SK-N-SH (cell line): Measurements from ENCODE around the gene CKS2. TPM values are rescaled to one million over a fixed set of nuclear protein-coding genes. Genes with fewer than 3 reads are reported as not detected.

Experiments used
- CTCF ChIA-PET: fragments of 300-600, 350-600 bp; formaldehyde crosslinking; extraction: SDS; loops from one replicate; lab custom pipeline; 2021; lab: Yijun Ruan, JAX
- POLR2A ChIA-PET: fragments of 350-600 bp; sonication (Branson Sonifier 250); formaldehyde crosslinking; extraction: SDS; loops from one replicate; lab custom pipeline; 2020; ENCODE audit warnings: antibody characterized with exemption, inconsistent platforms; lab: Yijun Ruan, JAX
- DNase-seq: peaks from one replicate; pipeline ENCODE4 v3.0.0; 2012
- H2AFZ ChIP-seq: fragments of 200-600 bp; sonication (generic); 2 replicates; pipeline ENCODE4 v1.8.1; 2016; ENCODE audit warnings: antibody characterized with exemption, mild to moderate bottlenecking, low read depth
- H3F3A ChIP-seq: fragments of 200-600 bp; sonication (generic); replicated peaks from 2 replicates; pipeline ENCODE3; 2016; ENCODE audit warnings: antibody characterized with exemption, mild to moderate bottlenecking; ENCODE audit not compliant: insufficient read depth
- H3K27ac ChIP-seq, 2 experiments: fragments of 200-500 bp in 1 of 2; fragments of 200-600 bp in 1 of 2; sonication (Bioruptor generic) in 1 of 2; sonication (generic), shearing (Covaris generic) in 1 of 2; 2 replicates each; pipeline versions ENCODE4 v1.5.1 to v1.6.1; 2014 to 2016; ENCODE audit warnings: low read depth in 2 of 2, inconsistent platforms in 1 of 2, low read length in 1 of 2, mild to moderate bottlenecking in 1 of 2, mixed read lengths in 1 of 2
- H3K27me3 ChIP-seq: fragments of 200-600 bp; sonication (generic), shearing (Covaris generic); 2 replicates; pipeline ENCODE4 v1.6.1; 2016; ENCODE audit warnings: mixed run types; ENCODE audit not compliant: insufficient read depth
- H3K36me3 ChIP-seq, 2 experiments: fragments of 200-500 bp in 1 of 2; fragments of 200-600 bp in 1 of 2; sonication (Bioruptor generic) in 1 of 2; sonication (generic) in 1 of 2; replicated peaks in 1 of 2; 2 replicates each; pipeline versions ENCODE3 to v1.5.1; 2014 to 2016; ENCODE audit warnings: low read length in 1 of 2, mild to moderate bottlenecking in 1 of 2; ENCODE audit not compliant: insufficient read depth in 2 of 2, control insufficient read depth in 1 of 2
- H3K4me1 ChIP-seq, 2 experiments: fragments of 200-500 bp in 1 of 2; fragments of 200-600 bp in 1 of 2; sonication (Bioruptor generic) in 1 of 2; sonication (generic), shearing (Covaris generic) in 1 of 2; 2 replicates each; pipeline versions ENCODE4 v1.5.1 to v1.6.1; 2014 to 2016; ENCODE audit warnings: low read depth in 1 of 2, low read length in 1 of 2, mixed run types in 1 of 2; ENCODE audit not compliant: insufficient read depth in 2 of 2, control insufficient read depth in 1 of 2
- H3K4me2 ChIP-seq: fragments of 200-600 bp; sonication (generic), shearing (Covaris generic); 2 replicates; pipeline ENCODE4 v1.6.1; 2017; ENCODE audit warnings: mixed run types
- H3K4me3 ChIP-seq, 2 experiments: fragments of 200-500 bp in 1 of 2; fragments of 200-600 bp in 1 of 2; sonication (Bioruptor generic) in 1 of 2; sonication (generic), shearing (Covaris generic) in 1 of 2; 2 replicates each; pipeline versions ENCODE4 v1.5.1 to v1.8.1; 2014 to 2016; ENCODE audit warnings: low read depth in 2 of 2, inconsistent platforms in 1 of 2, low read length in 1 of 2, mild to moderate bottlenecking in 1 of 2, mixed read lengths in 1 of 2, moderate library complexity in 1 of 2
- H3K79me2 ChIP-seq: fragments of 200-600 bp; sonication (generic); 2 replicates; pipeline ENCODE4 v1.8.1; 2017; ENCODE audit warnings: mild to moderate bottlenecking; ENCODE audit not compliant: insufficient read depth
- H3K9ac ChIP-seq: fragments of 200-600 bp; sonication (generic); 2 replicates; pipeline ENCODE4 v1.6.1; 2017; ENCODE audit warnings: mixed run types
- H3K9me2 ChIP-seq: fragments of 200-600 bp; sonication (generic); 2 replicates; pipeline ENCODE4 v1.6.1; 2017; ENCODE audit warnings: mixed run types
- H3K9me3 ChIP-seq: fragments of 200-600 bp; sonication (generic); 2 replicates; pipeline ENCODE4 v1.6.1; 2017; ENCODE audit warnings: mixed run types, mild to moderate bottlenecking, moderate library complexity
- H4K20me1 ChIP-seq: fragments of 200-600 bp; sonication (generic); 2 replicates; pipeline ENCODE4 v1.6.1; 2017; ENCODE audit warnings: mild to moderate bottlenecking, mixed run types; ENCODE audit not compliant: insufficient read depth
- CHD2 ChIP-seq: fragments of 150-350 bp; IDR thresholded peaks from 2 replicates; pipeline ENCODE4 v1.6.1; 2018; ENCODE audit warnings: low read length; ENCODE audit not compliant: partially characterized antibody
- ELF1 ChIP-seq: IDR thresholded peaks from 2 replicates; pipeline ENCODE4 v1.4.0; 2012
- EZH2phosphoT487 ChIP-seq: fragments of 200-600 bp; sonication (generic); IDR thresholded peaks from 2 replicates; pipeline ENCODE4 v1.6.1; 2017; ENCODE audit warnings: low read depth, mixed run types, mild to moderate bottlenecking, antibody characterized with exemption, moderate library complexity, borderline replicate concordance
- FOSL2 ChIP-seq: IDR thresholded peaks from 2 replicates; pipeline ENCODE4 v1.4.0; 2012; ENCODE audit warnings: low read depth, mild to moderate bottlenecking, moderate library complexity, borderline replicate concordance
- FOXJ3 ChIP-seq: sonication (generic); formaldehyde crosslinking; IDR thresholded peaks from 2 replicates; pipeline ENCODE4 v1.5.1; 2020; ENCODE audit warnings: mild to moderate bottlenecking, missing genetic modification reagents
- FOXM1 ChIP-seq: IDR thresholded peaks from 2 replicates; pipeline ENCODE4 v1.4.0; 2012; ENCODE audit warnings: low read depth, mild to moderate bottlenecking
- GATA2 ChIP-seq: sonication (generic); formaldehyde crosslinking; IDR thresholded peaks from 2 replicates; pipeline ENCODE4 v1.5.0; 2020; ENCODE audit warnings: mild to moderate bottlenecking, missing genetic modification reagents
- IRF3 ChIP-seq: fragments of 150-350 bp; IDR thresholded peaks from 2 replicates; pipeline ENCODE4 v1.6.1; 2016; ENCODE audit warnings: mild to moderate bottlenecking, low read depth, low read length
- JUND ChIP-seq: IDR thresholded peaks from 2 replicates; pipeline ENCODE4 v1.4.0; 2012
- MAX ChIP-seq: IDR thresholded peaks from 2 replicates; pipeline ENCODE4 v1.4.0; 2012; ENCODE audit warnings: low read depth
- MEF2A ChIP-seq: IDR thresholded peaks from 2 replicates; pipeline ENCODE4 v1.4.0; 2012; ENCODE audit warnings: low read depth, borderline replicate concordance
- MXI1 ChIP-seq: IDR thresholded peaks from 2 replicates; pipeline ENCODE4 v1.6.1; 2012; ENCODE audit warnings: mild to moderate bottlenecking, low read depth, low read length, improper control_type of control experiment
- NRF1 ChIP-seq: IDR thresholded peaks from 2 replicates; pipeline ENCODE4 v1.6.1; 2012; ENCODE audit warnings: low read depth, mild to moderate bottlenecking, low read length
- PBX3 ChIP-seq: IDR thresholded peaks from 2 replicates; pipeline ENCODE4; 2012
- RAD21 ChIP-seq: IDR thresholded peaks from 2 replicates; pipeline ENCODE4 v1.6.1; 2012; ENCODE audit warnings: mild to moderate bottlenecking, low read length
- RCOR1 ChIP-seq: fragments of 150-350 bp; IDR thresholded peaks from 2 replicates; pipeline ENCODE4 v1.6.1; 2017; ENCODE audit warnings: antibody characterized with exemption, low read length
- REST ChIP-seq: IDR thresholded peaks from 2 replicates; pipeline ENCODE4 v1.6.1; 2012; ENCODE audit warnings: mild to moderate bottlenecking, low read depth, low read length, moderate library complexity
- RXRA ChIP-seq: IDR thresholded peaks from 2 replicates; pipeline ENCODE4 v1.4.0; 2012; ENCODE audit warnings: low read depth, mild to moderate bottlenecking, borderline replicate concordance
- SMC3 ChIP-seq: IDR thresholded peaks from 2 replicates; pipeline ENCODE4 v1.6.1; 2012; ENCODE audit warnings: low read depth, low read length, improper control_type of control experiment
- TAF1 ChIP-seq: IDR thresholded peaks from 2 replicates; pipeline ENCODE4 v1.6.1; 2012; ENCODE audit warnings: low read depth, mild to moderate bottlenecking, low read length, moderate library complexity, borderline replicate concordance
- TCF12 ChIP-seq: IDR thresholded peaks from 2 replicates; pipeline ENCODE4 v1.4.0; 2012
- TEAD4 ChIP-seq: IDR thresholded peaks from 2 replicates; pipeline ENCODE4 v1.4.0; 2012; ENCODE audit warnings: mild to moderate bottlenecking, borderline replicate concordance; ENCODE audit not compliant: insufficient read depth
- YY1 ChIP-seq: IDR thresholded peaks from 2 replicates; pipeline ENCODE4 v1.4.0; 2012; ENCODE audit warnings: low read depth, mild to moderate bottlenecking
- ZBTB33 ChIP-seq: IDR thresholded peaks from 2 replicates; pipeline ENCODE4 v1.4.0; 2012; ENCODE audit warnings: low read depth, borderline replicate concordance
- WGBS: methylation state at CpG from one replicate; pipeline ENCODE4 v1.1.6; 2017; ENCODE audit warnings: low lambda C conversion rate; 5-methylcytosine and 5-hydroxymethylcytosine counted together
- polyA plus RNA-seq, 3 experiments: library from polyadenylated mRNA; depleted of rRNA; stranded (reverse); fragments of >200 nt; gene quantifications; 2 replicates each; pipeline ENCODE4 v1.2.3, GENCODE V29; 2012

Gene CKS2
- polyA plus RNA-seq (2012; rRNA removed) = 277 and 362 TPM in 2 replicates
- 390 and 408 TPM in 2 replicates for polyA plus RNA-seq (2012; cell fraction: cytosol; rRNA removed)
- 109 and 119 TPM in 2 replicates for polyA plus RNA-seq (2012; cell fraction: nucleus; rRNA removed)

GRCh38 chr9:89310475-89311345, at the start of gene CKS2:
TSS of gene CKS2 (plus strand) at chr9:89311195. CDS start at chr9:89311293, 98 bp downstream.
- H3K9ac ChIP-seq = peak within 1 kb of the TSS; percentile 98
- H3K4me3 ChIP-seq = peak within 1 kb of the TSS; percentile 92 to 95
- peak within 1 kb of the TSS; percentile 43; the same call in 1 of the 2 replicates for H2AFZ ChIP-seq
- H3K9me3 ChIP-seq = no peaks in the 10 kb centered on the region
- DNase-seq = peak; percentile 98
- peaks cover 9 to 16% of the 10 kb centered on the region in 2 experiments for H3K36me3 ChIP-seq
- peaks cover 17% of the 10 kb centered on the region for H3F3A ChIP-seq
- peaks cover 57% of the 10 kb centered on the region for H3K79me2 ChIP-seq
- no peaks in the 10 kb centered on the region for H3K9me2 ChIP-seq
- H3K27ac ChIP-seq = peak within 1 kb of the TSS; percentile 96 to 98
- peaks cover 8 to 19% of the 10 kb centered on the region in 2 experiments; a peak in 3 of 4 replicates for H3K4me1 ChIP-seq
- ChIA-PET CTCF (interaction anchor here (0.5 to 1.8 kb wide), 5 partner anchors 8 to 1648 kb away, joined by 3 to 7 read pairs (median 3); partner anchors contain the start of gene SECISBP2), POLR2A (interaction anchor here (0.7 to 1.2 kb wide), 9 partner anchors 8 to 364 kb away, joined by 3 to 10 read pairs (median 3); partner anchors contain the start of genes SECISBP2 and SHC3)
- H3K4me2 ChIP-seq = peak within 1 kb of the TSS; percentile 89
- peaks cover 27% of the 10 kb centered on the region; the same call in 1 of the 2 replicates for H4K20me1 ChIP-seq
- no peaks in the 10 kb centered on the region for H3K27me3 ChIP-seq
- WGBS = 0% methylated on average over 16 of the region's 86 CpGs
- peak; percentile 94 for TF ChIP-seq NRF1
- TF ChIP-seq TAF1 = peak; percentile 96
- TF ChIP-seq JUND = no peak
- TF ChIP-seq ELF1 = peak; percentile 92
- TF ChIP-seq GATA2 (CRISPR knock-in tag) = no peak
- TF ChIP-seq ZBTB33 = peak; percentile 73; the same call in 1 of the 2 replicates
- no peak for TF ChIP-seq PBX3
- no peak for TF ChIP-seq RXRA
- TF ChIP-seq CHD2 = peak; percentile 80
- TF ChIP-seq FOXJ3 (CRISPR knock-in tag) = no peak
- TF ChIP-seq RAD21 = no peak
- peak; percentile 61 for TF ChIP-seq MAX
- no peak for TF ChIP-seq MEF2A
- TF ChIP-seq FOSL2 = no peak
- TF ChIP-seq MXI1 = peak; percentile 96
- no peak for TF ChIP-seq SMC3
- peak; percentile 73; the same call in 1 of the 2 replicates for TF ChIP-seq FOXM1
- peak; percentile 68 for TF ChIP-seq IRF3
- no peak for TF ChIP-seq TEAD4
- peak; percentile 75 for TF ChIP-seq YY1
- TF ChIP-seq TCF12 = no peak
- TF ChIP-seq RCOR1 = no peak
- no peak for TF ChIP-seq EZH2phosphoT487
- TF ChIP-seq REST = peak; percentile 66; the same call in 1 of the 2 replicates
